C4-2B (cell line): Measurements from ENCODE around the gene GNB1.

ENCODE experiments used
- H3K27ac ChIP-seq: fragments of 450-650 bp; 2 replicates; pipeline ENCODE4 v1.5.1; 2017
- ZFX ChIP-seq: fragments of 450-650 bp; IDR thresholded peaks from 2 replicates; pipeline ENCODE4 v1.6.1; 2017
- TF ChIP-seq, protein P1 (sequence below): fragments of 450-650 bp; conservative IDR thresholded peaks from 2 replicates; pipeline ENCODE4 v1.5.1; 2017; ENCODE audit warnings: mild to moderate bottlenecking

GNB1 gene

DNA sequence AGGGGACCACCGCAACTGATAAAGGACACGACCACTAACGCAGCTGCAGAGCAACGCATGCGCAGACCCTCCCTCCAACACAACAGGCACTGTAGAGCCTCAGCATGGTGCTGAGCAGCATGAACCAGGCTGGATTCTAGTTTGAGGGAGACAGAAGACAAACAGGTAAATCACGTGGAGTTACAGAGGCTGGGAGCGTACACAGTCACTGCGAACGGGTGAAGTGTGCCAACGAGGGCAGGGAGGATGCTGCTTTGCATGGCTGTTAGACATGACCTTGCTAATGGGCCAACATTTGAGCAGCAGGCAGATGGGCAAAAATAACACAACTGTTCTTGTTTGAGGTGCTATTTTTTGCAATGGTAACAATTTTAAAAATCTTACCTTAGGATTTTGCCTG lies 57.4 kb downstream of the GNB1 start:
- no peak for TF ChIP-seq ZFX
- TF ChIP-seq, protein P1, sequence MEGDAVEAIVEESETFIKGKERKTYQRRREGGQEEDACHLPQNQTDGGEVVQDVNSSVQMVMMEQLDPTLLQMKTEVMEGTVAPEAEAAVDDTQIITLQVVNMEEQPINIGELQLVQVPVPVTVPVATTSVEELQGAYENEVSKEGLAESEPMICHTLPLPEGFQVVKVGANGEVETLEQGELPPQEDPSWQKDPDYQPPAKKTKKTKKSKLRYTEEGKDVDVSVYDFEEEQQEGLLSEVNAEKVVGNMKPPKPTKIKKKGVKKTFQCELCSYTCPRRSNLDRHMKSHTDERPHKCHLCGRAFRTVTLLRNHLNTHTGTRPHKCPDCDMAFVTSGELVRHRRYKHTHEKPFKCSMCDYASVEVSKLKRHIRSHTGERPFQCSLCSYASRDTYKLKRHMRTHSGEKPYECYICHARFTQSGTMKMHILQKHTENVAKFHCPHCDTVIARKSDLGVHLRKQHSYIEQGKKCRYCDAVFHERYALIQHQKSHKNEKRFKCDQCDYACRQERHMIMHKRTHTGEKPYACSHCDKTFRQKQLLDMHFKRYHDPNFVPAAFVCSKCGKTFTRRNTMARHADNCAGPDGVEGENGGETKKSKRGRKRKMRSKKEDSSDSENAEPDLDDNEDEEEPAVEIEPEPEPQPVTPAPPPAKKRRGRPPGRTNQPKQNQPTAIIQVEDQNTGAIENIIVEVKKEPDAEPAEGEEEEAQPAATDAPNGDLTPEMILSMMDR = no peak
- peak overlapping the region; percentile 33 for H3K27ac ChIP-seq

DNA sequence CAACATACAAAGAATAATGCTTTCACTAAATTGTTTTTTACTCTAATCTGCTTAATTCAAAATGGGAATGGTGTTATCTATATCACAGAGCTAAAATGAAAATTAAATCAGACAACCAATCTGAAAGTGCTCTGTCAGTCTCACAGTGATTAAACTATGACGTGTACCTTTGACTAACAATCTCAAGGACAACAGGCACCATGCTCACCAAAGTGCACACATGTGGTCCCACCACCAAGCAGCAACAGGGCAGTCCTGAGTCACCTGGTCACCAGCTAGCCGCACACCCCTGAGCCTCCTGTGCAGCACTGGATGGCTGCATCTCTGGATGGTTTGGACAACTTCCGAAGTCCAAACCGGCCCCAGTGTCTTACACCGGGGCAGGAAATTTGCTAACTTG lies 58.1 kb downstream of the GNB1 start:
- H3K27ac ChIP-seq = peak overlapping the region; percentile 33
- TF ChIP-seq, protein P1 = no peak

DNA sequence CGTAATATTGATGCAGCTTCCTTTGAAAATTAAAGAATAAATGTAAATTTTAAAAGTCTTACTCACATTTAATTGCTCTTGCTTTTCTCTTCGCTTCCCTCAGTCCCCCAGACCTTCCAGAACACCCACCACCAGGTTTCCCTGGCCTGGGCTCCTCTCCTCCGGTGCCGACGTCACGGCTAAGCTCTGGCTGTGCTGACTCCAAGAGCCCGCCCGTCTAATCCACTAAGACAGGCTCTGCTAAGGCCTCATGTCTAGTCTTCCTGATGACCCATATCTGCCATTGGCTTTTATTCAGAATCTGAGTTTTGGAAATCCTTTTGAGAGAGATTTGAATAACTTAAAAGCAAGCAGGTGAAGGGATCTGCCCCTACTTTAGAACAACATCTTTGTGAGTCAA lies 58.7 kb downstream of the GNB1 start:
- TF ChIP-seq, protein P1 = no peak
- TF ChIP-seq ZFX = no peak
- no peak overlapping the region for H3K27ac ChIP-seq

DNA sequence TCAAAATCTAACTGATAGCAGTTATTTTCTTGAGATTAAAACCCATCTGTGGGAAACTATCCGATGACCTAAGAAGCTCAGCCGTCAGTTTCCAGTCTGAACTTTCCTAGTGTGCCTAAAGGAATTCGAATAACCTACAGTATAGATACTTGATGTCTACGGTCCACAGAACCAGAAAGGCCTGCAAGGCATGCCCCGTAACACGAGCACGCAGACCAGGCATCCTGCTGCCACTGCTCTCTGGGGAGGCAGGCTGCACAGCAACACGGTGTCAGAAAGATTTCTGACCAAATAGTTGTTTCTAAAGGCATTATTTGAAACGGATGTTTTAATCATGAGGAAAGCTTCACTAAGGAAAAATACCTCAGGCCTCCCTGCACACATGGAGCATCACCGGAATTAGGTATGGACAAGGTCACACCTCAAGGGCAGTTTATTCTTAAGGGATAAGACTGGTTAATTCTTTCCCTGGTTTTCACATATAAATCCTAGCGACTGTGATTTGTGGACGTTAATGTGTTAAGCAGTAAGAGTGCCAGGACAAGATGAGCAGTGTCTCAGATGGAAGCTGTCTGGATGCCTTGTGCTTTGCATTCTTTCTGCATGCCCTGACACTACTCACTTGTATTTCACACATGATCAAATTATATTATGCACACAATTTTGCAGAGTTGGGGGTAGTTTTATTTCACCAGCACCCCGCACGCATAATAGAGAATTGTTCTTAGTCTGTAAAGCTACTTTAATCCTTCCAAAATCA lies 63.6 kb downstream of the GNB1 start:
- no peak for TF ChIP-seq ZFX
- TF ChIP-seq, protein P1 = no peak
- no peak overlapping the region for H3K27ac ChIP-seq

DNA sequence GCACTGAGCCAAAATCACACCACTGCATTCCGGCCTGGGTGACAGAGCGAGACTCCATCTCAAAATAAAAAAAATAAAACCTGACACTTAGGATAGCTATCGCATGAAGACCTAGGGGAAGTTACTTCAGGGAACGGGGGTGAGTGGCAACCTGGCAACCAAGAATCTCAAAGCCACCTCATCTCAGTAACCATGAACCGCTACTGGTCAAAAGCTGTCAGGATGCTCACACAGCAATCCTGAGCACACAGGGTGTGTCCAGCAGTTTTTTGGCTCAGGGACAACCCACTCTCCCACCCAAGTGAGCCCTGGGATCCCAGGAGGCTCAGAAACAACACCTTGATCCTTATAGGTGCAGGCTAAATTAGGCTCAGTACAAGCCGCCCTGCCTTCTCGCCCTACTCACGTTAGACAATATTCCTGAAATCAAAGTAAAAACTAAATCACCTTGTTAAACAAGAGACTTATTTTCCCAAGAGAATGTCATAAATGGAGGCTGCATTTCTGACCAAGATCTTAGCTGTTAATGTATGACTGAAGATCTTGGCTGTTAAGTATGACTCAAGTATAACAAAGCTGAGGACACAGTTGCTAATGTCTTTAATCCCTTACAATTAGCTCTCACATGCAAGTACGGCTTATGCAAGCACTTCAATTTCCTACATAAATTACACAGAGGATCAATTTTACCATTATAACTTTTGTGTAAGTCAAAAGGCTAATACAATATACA lies 64.4 kb downstream of the GNB1 start:
- H3K27ac ChIP-seq = no peak overlapping the region
- no peak for TF ChIP-seq ZFX
- TF ChIP-seq, protein P1 = no peak

DNA sequence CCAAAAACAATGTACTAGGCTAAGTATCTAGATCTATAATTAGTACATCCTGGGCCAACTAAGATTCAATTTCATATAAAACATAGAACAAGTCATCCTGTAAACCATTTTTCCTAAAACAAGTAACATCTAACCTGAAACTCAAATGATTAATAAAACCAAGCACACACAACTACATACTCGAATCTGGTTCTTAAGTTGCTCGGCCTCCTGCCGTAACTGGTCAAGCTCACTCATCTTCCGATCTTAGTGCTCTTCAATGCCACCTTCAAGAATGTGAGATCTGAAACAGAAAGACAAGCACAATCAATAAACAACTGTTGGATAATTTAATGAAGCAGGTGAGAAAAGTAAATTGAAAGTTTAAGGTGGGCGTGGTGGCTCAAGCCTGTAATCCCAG lies 65.7 kb downstream of the GNB1 start:
- TF ChIP-seq, protein P1 = no peak
- no peak for TF ChIP-seq ZFX
- H3K27ac ChIP-seq = no peak overlapping the region

DNA sequence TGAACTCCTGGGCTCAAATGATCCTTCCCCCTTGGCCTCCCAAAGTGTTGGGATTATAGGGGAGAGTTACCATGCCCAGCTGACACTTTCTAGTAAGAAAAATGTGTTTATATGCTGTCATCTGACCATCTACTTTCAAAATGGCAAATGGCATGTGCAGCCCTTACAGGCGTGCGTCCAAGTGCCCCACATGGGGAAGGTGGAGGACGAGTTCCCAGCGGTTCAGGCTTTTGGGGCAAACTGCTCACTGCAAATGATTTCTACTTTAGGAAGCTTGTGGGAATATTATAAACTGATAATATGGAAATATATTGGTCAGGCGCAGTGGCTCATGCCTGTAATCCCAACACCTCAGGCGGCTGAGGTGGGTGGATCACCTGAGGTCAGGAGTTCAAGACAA lies 71.1 kb downstream of the GNB1 start:
- H3K27ac ChIP-seq = no peak overlapping the region

More for the DNA sequence above, 71.1 kb downstream of the GNB1 start:
- no peak for TF ChIP-seq ZFX
- TF ChIP-seq, protein P1 = no peak
